Measurements from ENCODE around the gene MYO5B. TPM values are rescaled to one million over a fixed set of nuclear protein-coding genes. Genes with fewer than 3 reads are reported as not detected.

The MYO5B gene
- total and polyA plus RNA-seq, 4 donors = 5.4 to 23.4 (median 11.4) TPM

- TF ChIP-seq CTCF (IDR thresholded peaks at IDR 0.05; ENCODE audit: low read depth, low read length, missing input control) (no peak), FOXA2 (IDR thresholded peaks at IDR 0.05) (no peak), ZBTB33 (IDR thresholded peaks at IDR 0.05) (no peak)
These were observed 273.5 kb downstream of the MYO5B start (continued) for GRCh38 chr18:49921318-49921985.

- Histone ChIP-seq H3K9me3 (ENCODE audit: control insufficient read depth in 4 of 4, low read length in 3 of 4) (no peaks in the 10 kb centered on the region), H3K9ac (ENCODE audit: low read depth in 1 of 2, low read length in 2 of 2) (no peak overlapping the region), H3K36me3 (ENCODE audit: control insufficient read depth in 4 of 4, insufficient read depth in 3 of 4, low read depth in 1 of 4, low read length in 3 of 4) (peaks cover 0 to 6% (median 0%) of the 10 kb centered on the region in 4 donors), H3K27me3 (ENCODE audit: control insufficient read depth in 4 of 4, insufficient read depth in 4 of 4, low read length in 3 of 4) (no peaks in the 10 kb centered on the region), H3K27ac (ENCODE audit: low read depth in 1 of 2, low read length in 2 of 2) (no peak overlapping the region), H3K4me1 (ENCODE audit: control insufficient read depth in 4 of 4, insufficient read depth in 4 of 4, low read length in 3 of 4) (peaks cover 0 to 8% (median 0%) of the 10 kb centered on the region in 4 donors), H3K4me3 (ENCODE audit: low read depth in 1 of 3, low read length in 3 of 3) (no peak overlapping the region)
- 72% methylated on average over 6 of the region's 6 CpGs for WGBS
- TF ChIP-seq HNF4G (IDR thresholded peaks at IDR 0.05) (no peak), JUND (IDR thresholded peaks at IDR 0.05) (no peak), RAD21 (IDR thresholded peaks at IDR 0.05) (no peak), TAF1 (conservative IDR thresholded peaks at IDR 0.05) (no peak), EGR1 (IDR thresholded peaks at IDR 0.05; ENCODE audit: low read depth in 2 of 2) (no peak), RXRA (IDR thresholded peaks at IDR 0.05) (no peak), MAX (IDR thresholded peaks at IDR 0.05) (no peak), HNF4A (conservative IDR thresholded peaks at IDR 0.05) (no peak), YY1 (IDR thresholded peaks at IDR 0.05) (no peak), GABPA (IDR thresholded peaks at IDR 0.05 in 1 of 2, conservative IDR thresholded peaks at IDR 0.05 in 1 of 2) (no peak), FOXA2 (IDR thresholded peaks at IDR 0.05) (no peak), ZBTB33 (IDR thresholded peaks at IDR 0.05) (no peak)
- no peak for DNase-seq (ENCODE audit: low spot score)
These were observed 274.2 kb downstream of the MYO5B start for GRCh38 chr18:49920731-49921130.

GRCh38 chr18:49917742-49918141 lies 277.2 kb downstream of the MYO5B start:
- Histone ChIP-seq H3K9me3 (ENCODE audit: control insufficient read depth in 4 of 4, low read length in 3 of 4) (no peaks in the 10 kb centered on the region), H3K9ac (ENCODE audit: low read depth in 1 of 2, low read length in 2 of 2) (no peak overlapping the region), H3K36me3 (ENCODE audit: control insufficient read depth in 4 of 4, insufficient read depth in 3 of 4, low read depth in 1 of 4, low read length in 3 of 4) (peaks cover 0 to 6% (median 0%) of the 10 kb centered on the region in 4 donors), H3K27ac (ENCODE audit: low read depth in 1 of 2, low read length in 2 of 2) (no peak overlapping the region), H3K4me3 (ENCODE audit: low read depth in 1 of 3, low read length in 3 of 3) (no peak overlapping the region), H3K4me1 (ENCODE audit: control insufficient read depth in 4 of 4, insufficient read depth in 4 of 4, low read length in 3 of 4) (no peaks in the 10 kb centered on the region), H3K27me3 (ENCODE audit: control insufficient read depth in 4 of 4, insufficient read depth in 4 of 4, low read length in 3 of 4) (no peaks in the 10 kb centered on the region)
- 93% methylated on average over 5 of the region's 5 CpGs for WGBS
- TF ChIP-seq FOXA1 (IDR thresholded peaks at IDR 0.05) = no peak
- TF ChIP-seq MAX (IDR thresholded peaks at IDR 0.05) = no peak
- no peak for TF ChIP-seq JUND (IDR thresholded peaks at IDR 0.05)
- no peak for DNase-seq (ENCODE audit: low spot score)

Data from liver (tissue), 9 donors.